HG02759 (cell line): ENCODE measurements around the gene MS4A4A.
"Not testable (repeated sequence)": the region's sequence is repeated elsewhere in the genome, so short reads cannot be mapped to it uniquely, and the experiment has no call there.

ENCODE experiments used
- ATAC-seq: cut with Tn5 transposase; IDR thresholded peaks from one replicate; pipeline ENCODE4 v1.9.1; 2021; ENCODE audit warnings: mild to moderate bottlenecking, moderate library complexity; ENCODE audit not compliant: unreplicated experiment

Gene MS4A4A

DNA sequence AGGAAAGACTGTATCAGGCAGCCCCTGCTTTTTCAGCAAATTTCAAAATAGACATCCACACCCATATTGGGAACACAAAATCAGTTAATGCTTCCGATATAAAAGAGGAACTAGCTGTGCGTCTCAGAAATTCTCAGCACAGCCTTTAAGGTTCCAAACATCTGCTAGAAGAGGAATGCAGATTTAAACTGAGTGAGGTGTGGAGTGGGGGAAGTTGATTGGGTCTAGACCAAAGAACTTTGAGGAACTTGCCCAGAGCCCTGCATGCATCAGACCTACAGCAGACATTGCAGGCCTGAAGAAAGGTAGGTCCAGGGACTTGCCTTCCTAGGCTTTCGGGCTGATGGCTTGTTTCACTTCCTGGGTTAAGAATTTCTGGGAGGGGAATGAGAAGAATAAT, at the start of gene MS4A4A:
Gene MS4A4A, plus strand, starts transcription at position 255 of the 400 bp plus-strand sequence. Its CDS starts 10 bp downstream, at position 265.
- ATAC-seq, result no peak

DNA sequence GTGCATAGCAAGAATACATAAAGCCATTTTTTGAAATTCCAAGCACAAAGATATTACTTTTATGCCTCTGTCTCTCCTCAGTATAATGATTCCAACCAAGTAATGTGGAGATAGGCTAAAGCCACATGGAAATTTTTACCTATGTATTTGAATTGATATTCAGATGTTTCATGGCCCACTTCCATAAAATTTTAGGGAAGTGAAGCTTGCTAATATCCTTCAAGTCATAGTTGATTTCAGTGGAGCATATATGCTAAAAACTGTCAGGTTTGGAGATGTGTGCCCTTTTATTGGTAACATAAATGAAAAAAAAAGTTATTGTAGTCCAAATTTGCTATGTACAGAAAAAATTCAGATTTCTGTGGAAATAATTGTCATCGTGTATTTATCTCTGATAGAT, 49.8 kb upstream of the MS4A4A start:
- ATAC-seq, result no peak

DNA sequence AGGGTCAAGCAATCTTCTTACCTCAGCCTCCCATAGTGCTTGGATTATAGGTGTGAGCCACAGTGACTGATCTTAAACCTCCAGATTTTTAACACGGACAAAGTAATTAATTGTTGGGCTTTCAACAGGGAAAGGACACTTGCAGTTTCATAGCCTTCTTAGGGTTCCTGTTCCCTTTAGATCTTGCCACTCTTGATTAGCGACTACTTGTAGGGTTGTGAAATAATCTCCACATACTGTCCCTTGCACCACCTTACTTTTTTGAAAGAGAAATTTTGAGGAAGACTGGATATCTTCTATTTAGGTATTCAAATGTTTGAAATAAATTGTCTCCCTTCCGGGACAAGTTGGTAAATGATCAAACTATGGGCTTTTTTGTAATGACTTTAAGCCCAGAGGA, 45.1 kb upstream of the MS4A4A start:
- no peak for ATAC-seq

DNA sequence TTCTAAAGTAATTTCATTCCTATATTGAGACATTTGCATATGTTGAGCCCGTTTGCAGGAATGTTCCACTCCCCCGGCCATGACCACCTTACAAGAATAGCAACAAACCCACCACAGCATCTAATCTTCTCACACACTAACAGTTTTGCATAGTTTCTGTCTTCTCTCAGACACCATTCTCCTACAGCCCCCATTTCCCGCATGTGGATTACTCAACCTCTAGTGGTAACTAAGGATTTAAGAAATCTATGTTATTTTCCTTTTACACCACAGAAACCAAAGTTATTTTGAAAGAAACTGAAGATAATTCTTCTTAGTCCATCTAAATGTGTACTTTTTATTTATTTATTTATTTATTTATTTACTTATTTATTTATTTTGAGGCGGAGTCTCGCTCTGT, 39.8 kb upstream of the MS4A4A start:
- no peak for ATAC-seq

DNA sequence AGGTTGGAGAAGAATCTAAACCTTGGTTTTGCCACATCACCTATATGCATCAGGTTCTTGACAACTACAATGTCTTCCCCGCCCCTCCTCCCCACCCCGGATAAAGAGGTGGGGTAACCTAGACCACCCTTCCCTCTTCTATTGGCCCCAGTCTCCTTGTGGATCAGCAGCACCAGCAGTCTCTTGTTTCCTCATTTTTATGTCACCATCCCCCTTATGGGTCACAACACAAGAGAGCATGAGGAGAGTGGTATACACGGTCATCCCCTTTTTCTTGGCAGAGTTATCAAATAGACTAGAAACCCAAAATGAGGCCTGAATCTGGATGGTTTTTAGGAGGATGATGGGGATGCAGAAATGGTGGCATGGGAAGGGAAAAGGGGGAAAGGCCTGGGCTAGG, 38.7 kb upstream of the MS4A4A start:
- no peak for ATAC-seq

DNA sequence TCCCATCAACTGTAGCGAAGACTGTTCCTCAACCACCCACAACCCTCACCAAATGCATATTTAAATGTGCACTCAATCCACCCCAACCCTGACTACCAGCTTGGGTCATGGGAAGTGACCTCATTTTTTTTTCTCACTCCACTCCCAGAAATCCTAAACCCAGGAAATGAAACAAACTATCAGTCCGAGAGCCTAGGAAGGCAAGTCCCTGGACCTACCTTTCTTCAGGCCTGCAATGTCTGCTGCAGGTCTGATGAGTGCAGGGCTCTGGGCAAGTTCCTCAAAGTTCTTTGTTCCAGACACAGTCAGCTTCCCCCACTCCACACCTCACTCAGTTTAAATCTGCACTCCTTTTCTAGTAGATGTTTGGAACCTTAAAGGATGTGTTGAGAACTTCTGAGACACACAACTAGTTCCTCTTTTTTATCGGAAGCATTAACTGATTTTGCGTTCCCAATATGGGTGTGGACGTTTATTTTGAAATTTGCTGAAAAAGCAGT, 37.7 kb upstream of the MS4A4A start, which contains the start of gene MS4A4E:
Gene MS4A4E, minus strand, starts transcription at position 398 of the 500 bp plus-strand sequence. CDS start 13,082 bp downstream, outside the sequence.
- no peak for ATAC-seq

DNA sequence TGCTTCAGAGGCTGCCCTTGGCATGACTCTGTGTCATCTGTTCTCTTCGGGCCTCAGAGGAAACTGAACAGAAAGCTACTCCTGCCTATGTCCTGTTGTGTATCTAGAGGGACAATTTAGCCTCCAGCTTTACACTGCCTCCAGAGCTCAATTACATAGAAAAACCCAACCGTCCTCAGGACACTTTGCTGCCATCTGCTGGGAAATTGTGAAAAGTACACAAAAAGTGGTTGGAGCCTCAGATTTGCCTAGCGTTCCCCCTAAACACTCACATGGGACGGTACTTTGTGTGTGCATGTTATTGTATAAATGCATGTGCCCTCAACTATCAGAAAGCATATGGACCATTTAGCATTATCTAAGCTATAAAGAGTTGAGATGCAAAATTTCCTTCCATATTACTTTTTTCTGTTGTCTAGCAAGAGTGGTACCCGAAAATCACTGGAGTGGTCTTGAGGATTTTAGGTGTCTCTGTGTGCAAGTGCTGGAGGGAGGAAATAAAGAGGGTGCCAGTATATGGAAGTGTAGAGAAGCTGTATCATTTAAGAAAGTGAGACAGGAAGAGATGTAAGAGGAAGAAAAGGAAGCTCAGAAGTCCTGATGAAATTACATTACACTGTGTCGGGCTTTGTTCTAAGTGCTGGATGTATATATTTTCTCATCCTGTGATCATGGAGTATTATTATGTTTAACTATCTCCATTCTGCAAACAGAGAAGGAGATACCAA, 28.8 kb upstream of the MS4A4A start:
- ATAC-seq, result peak; percentile 44

DNA sequence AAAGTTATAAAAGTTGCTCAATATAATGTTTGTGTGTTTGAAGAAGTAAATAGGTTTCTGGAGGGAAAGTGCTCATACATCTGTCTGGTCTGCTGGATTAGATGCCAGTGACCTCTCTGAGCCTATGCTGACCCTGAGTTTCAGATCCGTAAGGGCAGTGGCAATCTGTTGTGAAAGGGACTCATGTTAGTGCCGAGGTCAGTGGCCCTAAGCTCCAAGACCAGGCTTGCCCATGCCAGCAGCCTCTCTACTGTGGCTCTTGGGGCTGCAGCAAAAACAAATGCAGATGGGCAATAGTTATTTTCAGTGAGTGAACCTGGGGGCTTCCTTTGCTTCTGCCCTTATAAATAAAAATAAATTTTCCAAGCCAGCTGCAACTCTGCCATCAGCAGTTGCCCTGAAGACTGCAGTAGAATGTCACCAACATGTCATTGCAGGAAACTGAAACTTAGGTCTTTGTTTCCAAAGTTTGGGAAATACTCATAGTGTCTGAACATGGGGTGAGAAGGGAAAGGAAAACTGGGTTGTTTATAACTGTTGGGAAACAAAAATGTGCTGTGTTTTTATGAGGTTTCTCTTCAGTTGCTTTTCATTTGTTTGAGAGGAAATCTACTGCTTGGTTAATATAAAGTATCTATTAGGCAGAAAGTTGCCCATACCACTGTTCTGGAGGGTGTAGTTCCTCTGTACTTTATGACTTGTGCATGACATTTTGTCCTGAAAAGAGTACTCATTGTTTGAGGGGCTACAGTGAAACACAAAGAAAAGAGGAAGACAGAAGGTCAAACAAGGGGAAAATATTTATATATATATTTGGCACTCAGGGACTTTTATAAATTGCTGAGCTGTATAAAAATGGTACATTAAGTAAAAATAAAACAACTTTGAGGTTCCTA, 28.0 kb upstream of the MS4A4A start:
- no peak for ATAC-seq

DNA sequence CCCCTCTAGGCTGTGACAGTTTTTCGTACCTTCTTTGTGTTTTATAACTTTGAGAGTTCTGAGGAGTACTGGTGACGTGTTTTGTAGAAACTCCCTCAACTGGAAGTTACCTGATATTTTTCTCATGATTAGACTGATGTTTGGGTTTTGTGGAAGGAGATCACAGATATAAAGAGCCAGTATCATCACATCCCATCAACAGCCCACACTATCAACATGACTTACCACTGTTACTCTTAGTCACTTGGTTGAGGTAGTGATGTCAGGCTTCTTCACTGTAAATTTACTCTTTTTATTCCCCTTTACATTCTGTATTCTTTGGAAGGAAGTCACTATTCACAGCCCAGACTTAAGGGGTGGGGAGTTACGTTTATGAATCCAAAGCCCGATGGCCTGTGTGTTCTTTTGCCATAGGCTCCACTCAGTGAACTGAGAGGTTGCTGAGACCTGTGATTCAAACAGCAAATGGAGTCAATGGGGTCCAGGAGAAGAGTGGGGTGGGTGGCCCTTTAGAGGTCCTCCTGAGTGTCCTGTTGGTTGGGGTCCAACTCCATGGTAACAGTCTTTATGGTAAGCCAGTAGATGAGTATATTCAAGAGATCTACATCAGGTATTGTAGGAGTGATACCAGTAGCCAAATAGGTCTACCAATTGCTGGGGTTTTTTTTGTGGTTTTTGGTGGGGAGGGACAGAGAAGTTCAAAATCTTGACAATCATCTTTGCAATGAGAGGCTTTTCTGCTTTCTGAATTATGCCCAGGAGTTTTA, 22.3 kb upstream of the MS4A4A start:
- no peak for ATAC-seq

DNA sequence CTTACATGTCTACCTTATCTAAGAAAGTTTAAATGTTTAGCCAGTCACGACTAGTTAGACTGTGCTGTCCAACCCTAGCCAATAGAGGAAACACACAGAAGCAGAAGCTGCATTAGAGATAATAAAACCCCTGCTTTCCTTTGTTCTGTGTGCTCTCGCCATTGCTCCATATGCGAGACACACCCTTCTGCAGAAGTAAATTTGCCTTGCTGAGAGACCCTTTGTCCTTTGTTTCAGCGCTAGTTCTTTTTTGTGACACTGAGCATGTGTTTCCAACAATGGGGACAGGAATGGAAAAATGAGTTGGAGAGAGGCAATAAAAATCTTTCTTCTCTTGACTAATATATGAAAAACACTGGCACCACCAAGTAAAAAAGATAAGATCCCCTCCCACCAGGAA, 19.5 kb upstream of the MS4A4A start:
- no peak for ATAC-seq

DNA sequence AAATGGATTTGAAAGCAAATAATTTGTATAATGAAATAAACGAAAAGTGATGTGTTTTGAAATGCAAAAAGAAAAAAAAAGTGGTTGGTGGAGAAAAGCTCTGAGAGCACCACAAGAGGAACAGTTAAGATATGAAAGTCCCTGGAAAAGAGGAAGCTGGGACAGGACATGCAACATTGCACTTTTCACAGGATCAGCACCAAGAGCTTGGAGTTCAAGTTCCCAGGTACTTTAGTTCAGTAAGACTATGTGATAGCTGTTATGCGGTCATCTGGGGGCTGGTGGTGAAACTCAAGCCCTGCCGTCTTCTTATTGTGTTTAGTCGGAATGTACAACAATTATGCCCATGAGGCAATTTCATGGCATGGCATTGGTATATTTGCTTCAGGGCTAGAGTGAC, 17.1 kb upstream of the MS4A4A start:
- no peak for ATAC-seq

DNA sequence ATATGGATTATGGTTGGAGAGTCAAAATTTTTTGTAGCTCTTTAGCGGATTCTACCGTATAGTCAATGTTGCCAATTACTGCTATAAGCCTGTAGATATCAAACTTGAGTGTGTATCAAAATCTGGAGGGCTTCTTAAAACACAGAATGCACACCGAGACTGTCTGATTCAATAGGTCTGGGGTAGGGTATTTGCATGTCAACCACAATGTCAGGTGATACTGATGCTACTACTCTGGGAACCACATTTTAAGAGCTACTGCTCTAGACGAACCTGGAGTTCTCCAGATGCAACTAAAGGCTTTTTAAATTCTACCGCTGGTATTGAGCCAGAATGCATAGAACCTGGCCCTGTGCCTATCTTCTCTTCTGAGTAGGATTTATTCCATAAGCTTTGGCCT, 15.8 kb upstream of the MS4A4A start:
- ATAC-seq, result no peak

DNA sequence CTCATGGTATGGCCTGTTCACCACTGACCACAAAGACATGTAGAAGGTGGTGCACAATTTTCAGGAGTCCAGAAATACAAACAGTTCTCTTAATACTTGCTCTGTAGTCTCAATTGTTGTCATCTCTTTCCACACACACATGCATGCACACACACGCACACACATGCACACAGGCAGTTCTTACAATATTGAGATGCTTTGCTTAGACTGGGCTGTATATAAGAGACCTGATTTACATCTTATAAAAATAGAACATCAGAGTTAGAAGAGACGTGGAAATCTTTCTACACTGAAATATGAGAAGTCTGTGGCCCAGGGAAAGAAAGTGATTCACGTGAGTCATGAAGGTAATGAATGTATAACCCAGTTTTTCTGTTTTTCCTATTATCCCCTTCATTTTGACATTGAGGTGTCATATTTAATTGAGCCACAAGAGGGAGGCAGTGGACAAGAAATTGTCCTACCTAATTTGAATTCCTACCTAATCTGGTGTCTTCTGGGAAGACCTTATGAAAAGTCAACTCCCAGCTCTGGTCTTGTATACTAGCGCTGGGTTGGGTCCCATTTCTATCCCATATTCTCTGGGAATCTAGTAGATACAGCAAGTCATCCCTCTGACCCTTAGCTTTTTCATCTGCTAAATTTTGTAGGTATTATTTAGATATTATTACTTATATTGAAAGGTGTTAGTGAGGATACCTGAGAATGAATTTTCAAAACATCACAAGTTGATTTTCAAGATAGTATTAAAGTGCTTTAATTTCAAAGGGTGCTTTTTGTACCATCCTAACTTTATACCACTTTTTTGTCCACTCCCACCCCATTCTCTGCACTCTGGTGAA, 14.9 kb upstream of the MS4A4A start:
- no peak for ATAC-seq

DNA sequence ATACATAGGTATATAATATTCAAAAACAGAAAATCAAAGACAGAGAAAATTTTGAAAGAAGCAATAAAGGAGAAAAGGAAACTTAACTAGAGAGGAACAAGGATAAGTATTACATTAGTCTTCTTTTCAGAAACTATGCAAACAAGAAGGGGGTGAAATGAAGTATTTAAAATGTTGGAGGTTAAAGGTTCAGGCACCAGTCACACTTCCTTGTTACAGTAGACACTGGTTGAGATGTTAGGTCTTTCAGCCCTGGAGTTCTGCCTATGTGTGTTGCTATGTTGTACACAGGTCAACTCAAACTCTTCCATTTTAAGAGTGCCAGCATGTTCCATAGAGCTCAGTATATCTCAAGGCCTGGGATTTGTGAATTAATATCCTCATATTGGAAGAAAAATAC, 6.0 kb upstream of the MS4A4A start:
- no peak for ATAC-seq

DNA sequence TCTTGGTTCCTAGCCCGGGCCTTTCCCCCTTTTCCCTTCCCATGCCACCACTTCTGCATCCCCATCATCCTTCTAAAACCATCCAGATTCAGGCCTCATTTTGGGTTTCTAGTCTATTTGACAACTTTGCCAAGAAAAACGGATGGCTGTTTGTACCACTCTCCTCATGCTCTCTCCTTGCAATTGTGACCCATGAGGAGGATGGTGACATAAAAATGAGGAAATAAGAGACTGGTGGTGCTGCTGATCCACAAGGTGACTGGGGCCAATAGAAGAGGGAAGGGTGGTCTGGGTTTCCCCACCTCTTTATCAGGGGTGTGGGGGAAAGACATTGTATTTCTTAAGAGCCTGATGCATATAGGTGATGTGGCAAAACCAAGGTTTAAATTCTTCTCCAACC, 1.0 kb downstream of the MS4A4A start:
- no peak for ATAC-seq

DNA sequence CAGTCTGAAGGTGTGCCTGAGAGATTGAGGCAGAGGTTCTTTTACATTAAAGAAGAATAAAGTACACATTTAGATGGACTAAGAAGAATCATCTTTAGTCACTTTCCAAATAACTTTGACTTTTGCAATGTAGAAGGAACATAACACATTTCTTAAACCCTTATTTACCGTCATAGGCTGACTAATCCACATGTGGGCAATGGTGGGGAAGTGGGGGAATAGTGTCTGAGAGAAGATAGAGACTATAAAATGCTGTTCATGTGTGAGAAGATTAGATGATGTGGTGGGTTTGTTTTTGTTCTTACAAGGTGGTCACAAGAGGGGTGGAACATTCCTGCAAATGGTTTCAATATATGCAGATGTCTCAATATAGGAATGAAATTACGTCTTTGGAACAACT, 1.8 kb downstream of the MS4A4A start:
- no peak for ATAC-seq

DNA sequence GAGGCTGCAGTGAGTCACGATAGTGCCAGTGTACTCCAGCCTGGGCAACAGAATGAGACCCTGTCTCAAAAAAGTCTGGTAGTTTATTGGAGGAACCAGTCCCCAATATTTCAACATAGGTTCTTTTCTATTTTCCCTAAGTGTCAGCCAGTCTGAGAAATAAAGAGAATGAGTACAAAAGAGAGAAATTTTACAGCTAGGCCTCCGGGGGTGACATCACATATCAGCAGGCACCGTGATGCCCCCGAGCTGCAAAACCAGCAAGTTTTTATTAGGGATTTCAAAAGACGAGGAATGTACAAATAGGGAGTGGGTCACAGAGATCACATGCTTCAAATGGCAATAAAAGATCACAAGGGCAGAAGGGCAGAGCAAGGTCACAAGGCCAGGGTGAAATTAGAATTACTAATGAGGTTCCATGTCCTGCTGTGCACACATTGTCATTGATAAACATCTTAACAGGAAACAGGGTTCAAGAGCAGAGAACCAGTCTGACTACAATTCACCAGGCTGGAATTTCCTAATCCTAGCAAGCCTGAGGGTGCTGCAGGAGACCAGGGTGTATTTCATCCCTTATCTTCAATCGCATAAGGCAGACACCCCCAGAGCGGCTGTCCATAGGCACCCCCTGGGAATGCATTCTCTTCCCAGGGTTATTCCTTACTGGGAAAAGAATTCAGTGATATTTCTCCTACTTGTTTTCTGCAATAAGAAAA, 5.1 kb downstream of the MS4A4A start:
- not testable (repeated sequence) for ATAC-seq

DNA sequence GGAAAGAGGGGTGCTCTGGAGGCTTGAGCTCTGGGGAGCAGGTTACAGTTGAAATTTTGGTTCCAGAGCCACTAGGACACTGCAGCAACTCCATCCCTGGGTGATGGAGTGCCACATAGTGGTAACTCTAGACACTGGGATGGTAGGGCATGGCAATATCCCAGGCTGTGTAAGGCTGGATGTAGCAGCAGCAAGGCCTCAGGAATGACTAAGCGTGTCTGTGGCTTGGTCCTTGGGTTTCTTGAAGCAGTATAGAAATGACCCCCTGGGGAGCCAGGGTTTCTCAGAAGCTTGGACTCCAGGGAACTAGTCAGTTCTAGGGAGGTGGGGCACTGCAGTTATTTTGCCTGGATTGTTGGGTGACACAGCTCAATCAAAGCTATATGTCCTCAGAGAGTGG, 8.1 kb downstream of the MS4A4A start:
- no peak for ATAC-seq

DNA sequence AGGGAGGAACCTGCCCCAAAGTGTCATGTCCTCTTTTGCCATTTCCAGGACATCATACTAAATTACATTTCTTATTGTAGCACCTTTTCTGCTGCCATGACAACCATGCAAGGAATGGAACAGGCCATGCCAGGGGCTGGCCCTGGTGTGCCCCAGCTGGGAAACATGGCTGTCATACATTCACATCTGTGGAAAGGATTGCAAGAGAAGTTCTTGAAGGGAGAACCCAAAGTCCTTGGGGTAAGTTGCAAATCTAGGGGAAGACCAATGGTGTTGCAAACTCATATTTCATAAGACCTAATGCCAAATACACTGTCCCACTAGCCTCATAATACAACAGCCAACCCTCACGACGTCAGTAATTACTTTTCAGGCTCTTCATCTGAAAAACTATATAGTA, 11.7 kb downstream of the MS4A4A start:
- no peak for ATAC-seq

DNA sequence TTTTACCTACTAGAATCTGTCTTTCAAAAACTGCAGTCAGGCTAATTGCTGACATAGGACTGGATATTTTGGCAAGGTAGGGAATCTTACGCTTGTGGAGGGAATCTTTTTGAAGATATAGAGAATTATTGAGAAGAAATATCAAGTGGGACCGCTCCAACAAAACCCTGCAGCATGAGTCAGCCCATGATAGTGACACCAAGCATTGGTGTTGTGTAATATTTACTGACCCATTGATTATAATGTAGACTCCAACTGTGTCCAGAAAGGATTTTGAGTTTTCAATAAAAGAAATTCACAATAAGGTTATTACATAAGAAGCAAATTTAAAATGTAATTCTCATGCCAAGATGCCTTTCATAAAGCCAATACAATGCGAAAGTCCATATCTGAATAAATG, 20.7 kb downstream of the MS4A4A start:
- no peak for ATAC-seq
